HCT116 (cell line): Measurements from ENCODE around the gene ABCF3. TPM values are rescaled to one million over a fixed set of nuclear protein-coding genes. Genes with fewer than 3 reads are reported as not detected.

Experiments
- ATAC-seq: fragments of 200-7000 bp; cut with Tn5 transposase; 2 replicates; pipeline ENCODE4 v1.9.1; 2020; ENCODE audit warnings: mild to moderate bottlenecking, moderate library complexity
- BruUV-seq: library from RNA; stranded (reverse); fragments of 400-500 nt; replicated peaks from 2 replicates; lab custom pipeline; 2021; lab: Mats Ljungman, UMichigan
- CTCF ChIA-PET: fragments of 300-600 bp; sonication (Branson Sonifier 250); formaldehyde crosslinking; loops from one replicate; lab custom pipeline; 2021; ENCODE audit warnings: antibody characterized with exemption; lab: Charles Lee
- POLR2A ChIA-PET: fragments of 300-600, 350-600 bp; sonication (Branson Sonifier 250); formaldehyde crosslinking; loops from one replicate; lab custom pipeline; 2021; ENCODE audit warnings: antibody characterized with exemption; lab: Charles Lee
- RAD21 ChIA-PET, 2 experiments: fragments of 300-600 bp; sonication (Branson Sonifier 250); formaldehyde crosslinking; loops; one replicate each; lab custom pipeline; 2023; ENCODE audit warnings: low total read pairs in 2 of 2; ENCODE audit not compliant: uncharacterized antibody in 2 of 2, unreplicated experiment in 2 of 2, low non-redundant PET in 1 of 2; lab: Charles Lee
- DNase-seq: peaks from one replicate; pipeline ENCODE4 v3.0.0-alpha.2; 2010; ENCODE audit warnings: low read depth, low spot score
- H2AFZ ChIP-seq: fragments of 200-600 bp; shearing (Covaris generic), sonication (generic); 2 replicates; pipeline ENCODE4 v1.6.1; 2017; ENCODE audit warnings: low read depth, mixed run types, mixed read lengths, antibody characterized with exemption, low read length; ENCODE audit not compliant: poor library complexity, severe bottlenecking
- H3K27ac ChIP-seq: 2 replicates; pipeline ENCODE4 v1.5.1; 2012; ENCODE audit warnings: low read depth, low read length
- H3K27me3 ChIP-seq: fragments of 200-600 bp; sonication (generic); 2 replicates; pipeline ENCODE4 v1.6.1; 2016; ENCODE audit warnings: mixed run types, low read length, mixed read lengths; ENCODE audit not compliant: insufficient read depth
- H3K36me3 ChIP-seq, 2 experiments: fragments of 200-500 bp in 1 of 2; fragments of 200-600 bp in 1 of 2; sonication (Bioruptor generic) in 1 of 2; sonication (generic) in 1 of 2; 2 replicates each; pipeline versions ENCODE4 v1.5.1 to v1.6.1; 2014 to 2016; ENCODE audit warnings: low read length in 2 of 2, inconsistent platforms in 1 of 2, mixed read lengths in 1 of 2, mixed run types in 1 of 2; ENCODE audit not compliant: insufficient read depth in 2 of 2, control insufficient read depth in 1 of 2
- H3K4me1 ChIP-seq, 2 experiments: fragments of 200-600 bp in 1 of 2; sonication (generic) in 1 of 2; 2 replicates each; pipeline versions ENCODE4 v1.5.1 to v1.6.1; 2012 to 2017; ENCODE audit warnings: low read length in 2 of 2, inconsistent platforms in 1 of 2, mild to moderate bottlenecking in 1 of 2, mixed read lengths in 1 of 2, mixed run types in 1 of 2, moderate library complexity in 1 of 2; ENCODE audit not compliant: insufficient read depth in 2 of 2, control insufficient read depth in 1 of 2
- H3K4me2 ChIP-seq: fragments of 200-600 bp; sonication (generic); 2 replicates; pipeline ENCODE4 v1.6.1; 2017; ENCODE audit warnings: mixed run types, low read length, mixed read lengths
- H3K4me3 ChIP-seq, 2 experiments: fragments of 200-600 bp in 1 of 2; sonication (generic) in 1 of 2; replicated peaks in 1 of 2; 2 replicates each; pipeline ENCODE4 v1.5.1; 2011 to 2016; ENCODE audit warnings: low read length in 2 of 2, control low read depth in 1 of 2, low read depth in 1 of 2, mild to moderate bottlenecking in 1 of 2, mixed read lengths in 1 of 2, mixed run types in 1 of 2
- H3K79me2 ChIP-seq: fragments of 200-600 bp; sonication (generic); 2 replicates; pipeline ENCODE4 v1.6.1; 2017; ENCODE audit warnings: mild to moderate bottlenecking, mixed run types, low read length, moderate library complexity, mixed read lengths; ENCODE audit not compliant: insufficient read depth
- H3K9ac ChIP-seq: fragments of 200-600 bp; sonication (generic); 2 replicates; pipeline ENCODE4 v1.6.1; 2016; ENCODE audit warnings: low read length, mixed read lengths
- H3K9me2 ChIP-seq: fragments of 200-600 bp; sonication (generic), shearing (Covaris generic); 2 replicates; pipeline ENCODE4 v1.6.1; 2017; ENCODE audit warnings: mixed run types, mild to moderate bottlenecking, moderate library complexity; ENCODE audit not compliant: insufficient read depth
- H3K9me3 ChIP-seq, 2 experiments: fragments of 200-500 bp in 1 of 2; fragments of 200-600 bp in 1 of 2; sonication (Bioruptor generic) in 1 of 2; sonication (generic) in 1 of 2; 2 replicates each; pipeline ENCODE4 v1.6.1; 2014 to 2017; ENCODE audit warnings: low read length in 2 of 2, mixed read lengths in 2 of 2, inconsistent platforms in 1 of 2, low read depth in 1 of 2, mild to moderate bottlenecking in 1 of 2, mixed run types in 1 of 2, moderate library complexity in 1 of 2; ENCODE audit not compliant: control insufficient read depth in 1 of 2, insufficient read depth in 1 of 2
- H4K20me1 ChIP-seq: fragments of 200-600 bp; sonication (generic), shearing (Covaris generic); 2 replicates; pipeline ENCODE4 v1.6.1; 2017; ENCODE audit warnings: mixed run types, mild to moderate bottlenecking, moderate library complexity; ENCODE audit not compliant: insufficient read depth
- ATF3 ChIP-seq: IDR thresholded peaks from 2 replicates; pipeline ENCODE4 v1.6.1; 2012
- EGR1 ChIP-seq: IDR thresholded peaks from 2 replicates; pipeline ENCODE4 v1.6.1; 2012; ENCODE audit warnings: low read depth
- POLR2A ChIP-seq: IDR thresholded peaks from 2 replicates; pipeline ENCODE4 v1.7.0; 2011; ENCODE audit warnings: borderline replicate concordance; ENCODE audit not compliant: insufficient read depth, insufficient read length; ENCODE audit errors: extremely low read depth
- POLR2AphosphoS5 ChIP-seq: IDR thresholded peaks from 2 replicates; pipeline ENCODE4 v1.6.1; 2011; ENCODE audit warnings: mild to moderate bottlenecking, low read depth, low read length, moderate library complexity
- RAD21 ChIP-seq: IDR thresholded peaks from 2 replicates; pipeline ENCODE4 v1.6.1; 2012; ENCODE audit warnings: low read depth, mild to moderate bottlenecking
- SIN3A ChIP-seq: IDR thresholded peaks from 2 replicates; pipeline ENCODE4 v1.6.1; 2012; ENCODE audit warnings: low read depth
- SP1 ChIP-seq: IDR thresholded peaks from 2 replicates; pipeline ENCODE4 v1.6.1; 2012; ENCODE audit warnings: low read depth
- SRF ChIP-seq: IDR thresholded peaks from 2 replicates; pipeline ENCODE4 v1.6.1; 2012; ENCODE audit warnings: low read depth
- ZFX ChIP-seq: fragments of 450-650 bp; IDR thresholded peaks from 2 replicates; pipeline ENCODE4 v1.6.1; 2017
- intact Hi-C: fragments of 100-400 bp; cut with micrococcal nuclease; formaldehyde crosslinking; loops from 2 replicates; pipeline ENCODE4 v1.10.0; 2022
- total RNA-seq: library from RNA; stranded (reverse); gene quantifications from one replicate; pipeline ENCODE4 v1.2.1, GENCODE V29; 2021; ENCODE audit not compliant: unreplicated experiment

The ABCF3 gene
- total RNA-seq, 1 experiment from 2014 or later, result 74.6 TPM

- TF ChIP-seq POLR2AphosphoS5, result peak; percentile 94
- TF ChIP-seq ATF3, result no peak
- TF ChIP-seq EGR1, result peak; percentile 71; the same call in 1 of the 2 replicates
These were observed 43.5 kb downstream of the ABCF3 start, which contains the start of gene VWA5B2 (continued) for GRCh38 chr3:184229394-184230080.

- no peaks in the 10 kb centered on the region for H3K36me3 ChIP-seq
- BruUV-seq, result no TSS peak
- peak overlapping the region; percentile 12; the same call in 1 of the 2 replicates for H3K27ac ChIP-seq
- ChIA-PET RAD21 (no interaction called here), CTCF (interaction anchor here (0.8 kb wide), 1 partner anchor 56 kb away, joined by 3 read pairs; no protein-coding TSS in a partner anchor), POLR2A (interaction anchor here (1.2 kb wide), 1 partner anchor 59 kb away, joined by 3 read pairs; no protein-coding TSS in a partner anchor)
- no peak overlapping the region for H2AFZ ChIP-seq
- intact Hi-C loops, result no loop called here
- H3K79me2 ChIP-seq, result no peaks in the 10 kb centered on the region
- ATAC-seq (no peak), DNase-seq (no peak)
- no peaks in the 10 kb centered on the region for H3K9me3 ChIP-seq
- H3K4me3 ChIP-seq, result peak overlapping the region; percentile 73 to 77
- no peaks in the 10 kb centered on the region for H4K20me1 ChIP-seq
- H3K9ac ChIP-seq, result peak overlapping the region; percentile 61
- peak overlapping the region; percentile 97 for H3K4me2 ChIP-seq
- no peak for TF ChIP-seq SP1
- peak; percentile 51 for TF ChIP-seq EGR1
- TF ChIP-seq POLR2A, result no peak
- TF ChIP-seq ZFX, result no peak
- no peak for TF ChIP-seq SRF
- no peak for TF ChIP-seq SIN3A
- TF ChIP-seq RAD21, result no peak
- H3K27me3 ChIP-seq, result no peaks in the 10 kb centered on the region
- no peaks in the 10 kb centered on the region for H3K9me2 ChIP-seq
- H3K4me1 ChIP-seq, result peaks cover 12 to 34% of the 10 kb centered on the region in 2 experiments
These were observed 44.1 kb downstream of the ABCF3 start for GRCh38 chr3:184230081-184230602.
